ENCODE measurements around the gene KCNAB1. TPM values are rescaled to one million over a fixed set of nuclear protein-coding genes. Genes with fewer than 3 reads are reported as not detected.

The KCNAB1 gene
- total RNA-seq, 2 donors from 2014 or later = 0.26 TPM; not detected in 1

- Mint-ChIP-seq H3K4me3 (peak overlapping the region; percentile 57), H3K36me3 (ENCODE audit: low read depth) (no peaks in the 10 kb centered on the region), H3K4me1 (no peaks in the 10 kb centered on the region), H3K27ac (no peak overlapping the region), H3K27me3 (peaks cover 82% of the 10 kb centered on the region)
- ATAC-seq = peak; percentile 82
- no peaks in the 10 kb centered on the region for H3K9me3 ChIP-seq (ENCODE audit: control insufficient read depth, low read length, poor library complexity, severe bottlenecking)
- DNase-seq = no peak
Observed at GRCh38 chr3:156291272-156292123, 171.1 kb downstream of the KCNAB1 start.

GRCh38 chr3:156293566-156293965 lies 173.2 kb downstream of the KCNAB1 start:
- ATAC-seq (no peak), DNase-seq (no peak)
- Mint-ChIP-seq H3K4me3 (no peak overlapping the region), H3K27me3 (peaks cover 79% of the 10 kb centered on the region), H3K36me3 (ENCODE audit: low read depth) (no peaks in the 10 kb centered on the region), H3K27ac (no peak overlapping the region), H3K4me1 (no peaks in the 10 kb centered on the region)
- H3K9me3 ChIP-seq (ENCODE audit: control insufficient read depth, low read length, poor library complexity, severe bottlenecking) = no peaks in the 10 kb centered on the region

GRCh38 chr3:156297582-156297981 lies 177.2 kb downstream of the KCNAB1 start:
- no peak for DNase-seq
- ATAC-seq = no peak
- H3K36me3 Mint-ChIP-seq (ENCODE audit: low read depth) = no peaks in the 10 kb centered on the region
- H3K4me1 Mint-ChIP-seq = peaks cover 2% of the 10 kb centered on the region
- peaks cover 57% of the 10 kb centered on the region for H3K27me3 Mint-ChIP-seq
- no peak overlapping the region for H3K4me3 Mint-ChIP-seq
- H3K9me3 ChIP-seq (ENCODE audit: control insufficient read depth, low read length, poor library complexity, severe bottlenecking) = no peaks in the 10 kb centered on the region
- no peak overlapping the region for H3K27ac Mint-ChIP-seq

GRCh38 chr3:156298014-156298413 lies 177.6 kb downstream of the KCNAB1 start:
- peaks cover 2% of the 10 kb centered on the region for H3K4me1 Mint-ChIP-seq
- no peaks in the 10 kb centered on the region for H3K9me3 ChIP-seq (ENCODE audit: control insufficient read depth, low read length, poor library complexity, severe bottlenecking)
- ATAC-seq = no peak
- no peak for DNase-seq
- H3K36me3 Mint-ChIP-seq (ENCODE audit: low read depth) = no peaks in the 10 kb centered on the region
- H3K4me3 Mint-ChIP-seq = no peak overlapping the region
- no peak overlapping the region for H3K27ac Mint-ChIP-seq
- peaks cover 53% of the 10 kb centered on the region for H3K27me3 Mint-ChIP-seq

GRCh38 chr3:156298938-156299337 lies 178.6 kb downstream of the KCNAB1 start:
- H3K4me3 Mint-ChIP-seq = no peak overlapping the region
- ATAC-seq (no peak), DNase-seq (no peak)
- H3K27me3 Mint-ChIP-seq = peaks cover 44% of the 10 kb centered on the region
- no peaks in the 10 kb centered on the region for H3K9me3 ChIP-seq (ENCODE audit: control insufficient read depth, low read length, poor library complexity, severe bottlenecking)
- no peak overlapping the region for H3K27ac Mint-ChIP-seq
- peaks cover 2% of the 10 kb centered on the region for H3K4me1 Mint-ChIP-seq
- no peaks in the 10 kb centered on the region for H3K36me3 Mint-ChIP-seq (ENCODE audit: low read depth)

- peaks cover 37% of the 10 kb centered on the region for H3K27me3 Mint-ChIP-seq
- ATAC-seq = no peak
- H3K4me3 Mint-ChIP-seq = no peak overlapping the region
- H3K4me1 Mint-ChIP-seq = peaks cover 2% of the 10 kb centered on the region
- H3K36me3 Mint-ChIP-seq (ENCODE audit: low read depth) = no peaks in the 10 kb centered on the region
- H3K9me3 ChIP-seq (ENCODE audit: control insufficient read depth, low read length, poor library complexity, severe bottlenecking) = no peaks in the 10 kb centered on the region
- no peak overlapping the region for H3K27ac Mint-ChIP-seq
- DNase-seq = no peak
Observed at GRCh38 chr3:156299569-156299968, 179.2 kb downstream of the KCNAB1 start.

GRCh38 chr3:156300371-156300770 lies 180.0 kb downstream of the KCNAB1 start:
- Mint-ChIP-seq H3K27ac (no peak overlapping the region), H3K4me1 (peaks cover 2% of the 10 kb centered on the region), H3K27me3 (peaks cover 38% of the 10 kb centered on the region), H3K36me3 (ENCODE audit: low read depth) (no peaks in the 10 kb centered on the region), H3K4me3 (no peak overlapping the region)
- ATAC-seq (no peak), DNase-seq (no peak)
- H3K9me3 ChIP-seq (ENCODE audit: control insufficient read depth, low read length, poor library complexity, severe bottlenecking) = no peaks in the 10 kb centered on the region

GRCh38 chr3:156300929-156301840 lies 180.8 kb downstream of the KCNAB1 start:
- Mint-ChIP-seq H3K4me1 (peaks cover 2% of the 10 kb centered on the region), H3K36me3 (ENCODE audit: low read depth) (no peaks in the 10 kb centered on the region), H3K4me3 (no peak overlapping the region), H3K27ac (no peak overlapping the region), H3K27me3 (peaks cover 42% of the 10 kb centered on the region)
- ATAC-seq = no peak
- no peaks in the 10 kb centered on the region for H3K9me3 ChIP-seq (ENCODE audit: control insufficient read depth, low read length, poor library complexity, severe bottlenecking)
- DNase-seq = no peak

GRCh38 chr3:156303001-156303707 lies 182.8 kb downstream of the KCNAB1 start:
- ATAC-seq = no peak

GRCh38 chr3:156304406-156304805 lies 184.0 kb downstream of the KCNAB1 start:
- H3K27ac Mint-ChIP-seq = no peak overlapping the region
- no peak overlapping the region for H3K4me3 Mint-ChIP-seq
- no peaks in the 10 kb centered on the region for H3K9me3 ChIP-seq (ENCODE audit: control insufficient read depth, low read length, poor library complexity, severe bottlenecking)
- peaks cover 40% of the 10 kb centered on the region for H3K27me3 Mint-ChIP-seq
- DNase-seq (no peak), ATAC-seq (no peak)
- H3K4me1 Mint-ChIP-seq = peaks cover 2% of the 10 kb centered on the region
- peaks cover 5% of the 10 kb centered on the region for H3K36me3 Mint-ChIP-seq (ENCODE audit: low read depth)

More at GRCh38 chr3:156303001-156303707, 182.8 kb downstream of the KCNAB1 start:
- H3K27me3 Mint-ChIP-seq = peaks cover 41% of the 10 kb centered on the region
- no peak overlapping the region for H3K27ac Mint-ChIP-seq
- H3K9me3 ChIP-seq (ENCODE audit: control insufficient read depth, low read length, poor library complexity, severe bottlenecking) = no peaks in the 10 kb centered on the region
- no peak overlapping the region for H3K4me3 Mint-ChIP-seq
- H3K4me1 Mint-ChIP-seq = peaks cover 2% of the 10 kb centered on the region
- DNase-seq = no peak
- H3K36me3 Mint-ChIP-seq (ENCODE audit: low read depth) = peaks cover 3% of the 10 kb centered on the region

- H3K9me3 ChIP-seq (ENCODE audit: control insufficient read depth, low read length, poor library complexity, severe bottlenecking) = no peaks in the 10 kb centered on the region
- H3K4me1 Mint-ChIP-seq = peaks cover 2% of the 10 kb centered on the region
- no peak for DNase-seq
- ATAC-seq = no peak
- H3K4me3 Mint-ChIP-seq = no peak overlapping the region
- H3K36me3 Mint-ChIP-seq (ENCODE audit: low read depth) = peaks cover 5% of the 10 kb centered on the region
- H3K27me3 Mint-ChIP-seq = peaks cover 36% of the 10 kb centered on the region
- no peak overlapping the region for H3K27ac Mint-ChIP-seq
Observed at GRCh38 chr3:156305672-156306071, 185.3 kb downstream of the KCNAB1 start.

GRCh38 chr3:156307704-156308103 lies 187.3 kb downstream of the KCNAB1 start:
- no peak overlapping the region for H3K4me3 Mint-ChIP-seq
- H3K4me1 Mint-ChIP-seq = no peaks in the 10 kb centered on the region
- no peaks in the 10 kb centered on the region for H3K9me3 ChIP-seq (ENCODE audit: control insufficient read depth, low read length, poor library complexity, severe bottlenecking)
- peaks cover 43% of the 10 kb centered on the region for H3K27me3 Mint-ChIP-seq
- peaks cover 5% of the 10 kb centered on the region for H3K36me3 Mint-ChIP-seq (ENCODE audit: low read depth)
- H3K27ac Mint-ChIP-seq = no peak overlapping the region
- DNase-seq = no peak
- no peak for ATAC-seq

- DNase-seq = no peak
- Mint-ChIP-seq H3K4me3 (no peak overlapping the region), H3K27ac (no peak overlapping the region), H3K27me3 (peaks cover 57% of the 10 kb centered on the region), H3K4me1 (no peaks in the 10 kb centered on the region), H3K36me3 (ENCODE audit: low read depth) (peaks cover 5% of the 10 kb centered on the region)
- ATAC-seq = no peak
- no peaks in the 10 kb centered on the region for H3K9me3 ChIP-seq (ENCODE audit: control insufficient read depth, low read length, poor library complexity, severe bottlenecking)
Observed at GRCh38 chr3:156311431-156311830, 191.1 kb downstream of the KCNAB1 start.
